ENCODE results near the gene ABHD15. TPM values are rescaled to one million over a fixed set of nuclear protein-coding genes. Genes with fewer than 3 reads are reported as not detected.

ABHD15 gene
- total RNA-seq (1 to 10 TPM; 6.6 to 7.5 (median 7.3) TPM), polyA plus RNA-seq (5.2 TPM)
- long read RNA-seq, donor 1, transcript ABHD15-201 (2 exons, 3,592 nt): major isoform, 22 of 28 reads
- long read RNA-seq, donor 1, partial matches to known transcripts: 0 of 28 reads
- long read RNA-seq, donor 1, other reads (novel, unspliced or antisense): 6 of 28 reads
- long read RNA-seq, donor 2, transcript ABHD15-201 (2 exons, 3,592 nt): major isoform, 17 of 21 reads
- long read RNA-seq, donor 2, partial matches to known transcripts: 0 of 21 reads
- long read RNA-seq, donor 2, other reads (novel, unspliced or antisense): 4 of 21 reads
- long read RNA-seq, donor 3, transcript ABHD15-201 (2 exons, 3,592 nt): major isoform, 7 of 10 reads
- long read RNA-seq, donor 3, partial matches to known transcripts: 0 of 10 reads
- long read RNA-seq, donor 3, other reads (novel, unspliced or antisense): 3 of 10 reads
- long read RNA-seq, donor 4, transcript ABHD15-201 (2 exons, 3,592 nt): major isoform, 9 of 10 reads
- long read RNA-seq, donor 4, partial matches to known transcripts: 0 of 10 reads
- long read RNA-seq, donor 4, other reads (novel, unspliced or antisense): 1 of 10 reads

- intact Hi-C loops (cut with DNase I): no loop called here
- peak; percentile 48 to 57 for ATAC-seq
- Histone ChIP-seq H3K9me3 (ENCODE audit: control insufficient read depth, low read length) (no peaks in the 10 kb centered on the region), H3K27me3 (ENCODE audit: control insufficient read depth, insufficient read depth) (no peaks in the 10 kb centered on the region), H3K27ac (ENCODE audit: low read length) (peak within 1 kb of the TSS; percentile 61), H3K4me3 (ENCODE audit: low read length) (peak within 1 kb of the TSS; percentile 63), H3K4me1 (ENCODE audit: control insufficient read depth, insufficient read depth, low read length) (peaks cover 8% of the 10 kb centered on the region)
- 2% methylated on average over 94 of the region's 94 CpGs for WGBS
- DNase-seq: peak; percentile 76 to 89 (median 89)
Observed at GRCh38 chr17:29566473-29567303, at the start of gene ABHD15. TSS of gene ABHD15 (minus strand) at chr17:29567037. CDS start at chr17:29566966, 71 bp downstream.

- intact Hi-C loops (cut with DNase I): no loop called here
- Histone ChIP-seq H3K9me3 (ENCODE audit: control insufficient read depth, low read length) (no peaks in the 10 kb centered on the region), H3K27me3 (ENCODE audit: control insufficient read depth, insufficient read depth) (no peaks in the 10 kb centered on the region), H3K4me3 (ENCODE audit: low read length) (peak overlapping the region; percentile 5), H3K4me1 (ENCODE audit: control insufficient read depth, insufficient read depth, low read length) (peaks cover 8% of the 10 kb centered on the region), H3K27ac (ENCODE audit: low read length) (no peak overlapping the region)
- DNase-seq (peak; percentile 87 to 97 (median 94)), ATAC-seq (peak; percentile 75 to 77)
- 17% methylated on average over 74 of the region's 74 CpGs for WGBS
Observed at GRCh38 chr17:29615492-29616299, 48.9 kb upstream of the ABHD15 start.

GRCh38 chr17:29615048-29615385 lies 48.2 kb upstream of the ABHD15 start:
- WGBS: 48% methylated on average over 15 of the region's 15 CpGs
- no peak overlapping the region for H3K27ac ChIP-seq (ENCODE audit: low read length)

GRCh38 chr17:29614349-29615047 lies 47.7 kb upstream of the ABHD15 start:
- peak in 2 of 3 donors; percentile 50 to 71 for DNase-seq
- ATAC-seq: no peak
- H3K9me3 ChIP-seq (ENCODE audit: control insufficient read depth, low read length): no peaks in the 10 kb centered on the region
- H3K4me1 ChIP-seq (ENCODE audit: control insufficient read depth, insufficient read depth, low read length): peaks cover 6% of the 10 kb centered on the region
- no peak overlapping the region for H3K27ac ChIP-seq (ENCODE audit: low read length)
- no peak overlapping the region for H3K4me3 ChIP-seq (ENCODE audit: low read length)
- H3K27me3 ChIP-seq (ENCODE audit: control insufficient read depth, insufficient read depth): no peaks in the 10 kb centered on the region
- WGBS: 71% methylated on average over 16 of the region's 16 CpGs
- intact Hi-C loops (cut with DNase I): no loop called here

More at GRCh38 chr17:29615048-29615385, 48.2 kb upstream of the ABHD15 start:
- Histone ChIP-seq H3K4me1 (ENCODE audit: control insufficient read depth, insufficient read depth, low read length) (peaks cover 7% of the 10 kb centered on the region), H3K27me3 (ENCODE audit: control insufficient read depth, insufficient read depth) (no peaks in the 10 kb centered on the region), H3K4me3 (ENCODE audit: low read length) (no peak overlapping the region), H3K9me3 (ENCODE audit: control insufficient read depth, low read length) (no peaks in the 10 kb centered on the region)
- intact Hi-C loops (cut with DNase I): no loop called here
- ATAC-seq: no peak
- DNase-seq: peak; percentile 46 to 77 (median 71)

- H3K27me3 ChIP-seq (ENCODE audit: control insufficient read depth, insufficient read depth): no peaks in the 10 kb centered on the region
- no peak overlapping the region for H3K4me3 ChIP-seq (ENCODE audit: low read length)
- peak; percentile 45 to 79 (median 74) for DNase-seq
- intact Hi-C loops (cut with DNase I): no loop called here
- no peak overlapping the region for H3K27ac ChIP-seq (ENCODE audit: low read length)
- no peaks in the 10 kb centered on the region for H3K9me3 ChIP-seq (ENCODE audit: control insufficient read depth, low read length)
- no peak for ATAC-seq
- peaks cover 4% of the 10 kb centered on the region for H3K4me1 ChIP-seq (ENCODE audit: control insufficient read depth, insufficient read depth, low read length)
- WGBS: 25% methylated on average over 13 of the region's 13 CpGs
Observed at GRCh38 chr17:29613856-29614255, 47.0 kb upstream of the ABHD15 start.

GRCh38 chr17:29613352-29613837 lies 46.6 kb upstream of the ABHD15 start:
- Histone ChIP-seq H3K27ac (ENCODE audit: low read length) (no peak overlapping the region), H3K4me1 (ENCODE audit: control insufficient read depth, insufficient read depth, low read length) (peaks cover 4% of the 10 kb centered on the region), H3K4me3 (ENCODE audit: low read length) (no peak overlapping the region), H3K27me3 (ENCODE audit: control insufficient read depth, insufficient read depth) (no peaks in the 10 kb centered on the region), H3K9me3 (ENCODE audit: control insufficient read depth, low read length) (no peaks in the 10 kb centered on the region)
- ATAC-seq (peak; percentile 74 to 76), DNase-seq (peak; percentile 96 to 99 (median 99))
- intact Hi-C loops (cut with DNase I): no loop called here
- 1% methylated on average over 50 of the region's 50 CpGs for WGBS

GRCh38 chr17:29612404-29613280 lies 45.8 kb upstream of the ABHD15 start:
- H3K27me3 ChIP-seq (ENCODE audit: control insufficient read depth, insufficient read depth): no peaks in the 10 kb centered on the region
- 51% methylated on average over 85 of the region's 85 CpGs for WGBS
- no peak overlapping the region for H3K27ac ChIP-seq (ENCODE audit: low read length)
- H3K9me3 ChIP-seq (ENCODE audit: control insufficient read depth, low read length): no peaks in the 10 kb centered on the region
- H3K4me1 ChIP-seq (ENCODE audit: control insufficient read depth, insufficient read depth, low read length): peaks cover 4% of the 10 kb centered on the region
- DNase-seq (peak in 2 of 3 donors; percentile 64 to 74), ATAC-seq (no peak)
- intact Hi-C loops (cut with DNase I): no loop called here
- H3K4me3 ChIP-seq (ENCODE audit: low read length): no peak overlapping the region

GRCh38 chr17:29612094-29612403 lies 45.2 kb upstream of the ABHD15 start:
- Histone ChIP-seq H3K9me3 (ENCODE audit: control insufficient read depth, low read length) (no peaks in the 10 kb centered on the region), H3K4me1 (ENCODE audit: control insufficient read depth, insufficient read depth, low read length) (peaks cover 4% of the 10 kb centered on the region), H3K27ac (ENCODE audit: low read length) (no peak overlapping the region), H3K27me3 (ENCODE audit: control insufficient read depth, insufficient read depth) (no peaks in the 10 kb centered on the region), H3K4me3 (ENCODE audit: low read length) (no peak overlapping the region)
- DNase-seq (peak in 1 of 3 donors; percentile 60), ATAC-seq (no peak)
- intact Hi-C loops (cut with DNase I): no loop called here
- WGBS: 92% methylated on average over 12 of the region's 12 CpGs

- intact Hi-C loops (cut with DNase I): no loop called here
- WGBS: 98% methylated on average over 11 of the region's 11 CpGs
- Histone ChIP-seq H3K27me3 (ENCODE audit: control insufficient read depth, insufficient read depth) (no peaks in the 10 kb centered on the region), H3K4me1 (ENCODE audit: control insufficient read depth, insufficient read depth, low read length) (peaks cover 4% of the 10 kb centered on the region), H3K27ac (ENCODE audit: low read length) (no peak overlapping the region), H3K4me3 (ENCODE audit: low read length) (no peak overlapping the region), H3K9me3 (ENCODE audit: control insufficient read depth, low read length) (no peaks in the 10 kb centered on the region)
- ATAC-seq (no peak), DNase-seq (peak in 1 of 3 donors; percentile 40)
Observed at GRCh38 chr17:29611351-29612093, 44.7 kb upstream of the ABHD15 start.

All from right cardiac atrium (tissue), 5 donors.